B cell (primary cell): ENCODE data around the gene ABCA13. TPM values are rescaled to one million over a fixed set of nuclear protein-coding genes. Genes with fewer than 3 reads are reported as not detected.

Source experiments
- ATAC-seq: fragments of 200-7000 bp; cut with Tn5 transposase; one replicate; pipeline ENCODE4 v1.10.0; 2021; ENCODE audit warnings: low read depth, mild to moderate bottlenecking, moderate number of reproducible peaks, moderate library complexity
- CTCF ChIA-PET: fragments of 350-600 bp; sonication (Branson Sonifier 250); formaldehyde crosslinking; loops from one replicate; lab custom pipeline; 2021; ENCODE audit warnings: antibody characterized with exemption, inconsistent platforms; lab: Charles Lee
- POLR2A ChIA-PET: fragments of 350-600 bp; sonication (Branson Sonifier 250); formaldehyde crosslinking; loops from one replicate; lab custom pipeline; 2021; ENCODE audit warnings: antibody characterized with exemption; lab: Charles Lee
- DNase-seq: peaks from one replicate; pipeline ENCODE4 v3.0.0; 2013
- H2AFZ ChIP-seq: 2 replicates; pipeline ENCODE4 v1.6.1; 2012; ENCODE audit warnings: mild to moderate bottlenecking, low read depth, low read length; ENCODE audit not compliant: insufficient read depth, poor library complexity, severe bottlenecking
- H3K27ac ChIP-seq, 2 donors: 1 replicate in 1 of 2; 2 replicates in 1 of 2; pipeline ENCODE4 v1.5.1; 2012 to 2013; ENCODE audit warnings: low read length in 2 of 2, mild to moderate bottlenecking in 2 of 2, moderate library complexity in 1 of 2
- H3K27me3 ChIP-seq, 4 experiments: fragments of 200-600 bp in 1 of 4; sonication (generic) in 1 of 4; replicated peaks in 1 of 4; 1 replicate in 2 of 4; 2 replicates in 2 of 4; pipeline versions ENCODE4 v1.6.1 to v1.7.0; 2013 to 2016; ENCODE audit warnings: low read length in 3 of 4, mild to moderate bottlenecking in 2 of 4, mixed read lengths in 1 of 4, moderate library complexity in 1 of 4; ENCODE audit not compliant: insufficient read depth in 4 of 4, control insufficient read depth in 3 of 4; ENCODE audit errors: control extremely low read depth in 1 of 4
- H3K36me3 ChIP-seq, 2 experiments: replicated peaks in 1 of 2; 1 replicate in 1 of 2; 2 replicates in 1 of 2; pipeline versions ENCODE4 v1.6.1 to v1.7.1; 2013; ENCODE audit warnings: low read length in 1 of 2; ENCODE audit not compliant: insufficient read depth in 2 of 2, control insufficient read depth in 1 of 2; ENCODE audit errors: control extremely low read depth in 1 of 2, extremely low read depth in 1 of 2
- H3K4me1 ChIP-seq, 2 donors: fragments of 200-600 bp in 1 of 2; sonication (generic) in 1 of 2; 1 replicate in 1 of 2; 2 replicates in 1 of 2; pipeline versions ENCODE4 v1.5.1 to v1.6.1; 2013 to 2017; ENCODE audit warnings: low read length in 2 of 2; ENCODE audit not compliant: control insufficient read depth in 2 of 2, insufficient read depth in 2 of 2
- H3K4me2 ChIP-seq: replicated peaks from 2 replicates; pipeline ENCODE3; 2012; ENCODE audit warnings: mild to moderate bottlenecking, low read depth, low read length; ENCODE audit not compliant: poor library complexity, severe bottlenecking
- H3K4me3 ChIP-seq, 5 experiments: fragments of 200-600 bp in 1 of 5; sonication (generic) in 1 of 5; 1 replicate in 3 of 5; 2 replicates in 2 of 5; pipeline versions ENCODE4 v1.5.1 to v1.7.0; 2011 to 2016; ENCODE audit warnings: low read length in 4 of 5, mild to moderate bottlenecking in 4 of 5, low read depth in 2 of 5, control low read depth in 1 of 5, moderate library complexity in 1 of 5; ENCODE audit not compliant: insufficient read depth in 1 of 5; ENCODE audit errors: control extremely low read depth in 1 of 5, extremely low read depth in 1 of 5
- H3K79me2 ChIP-seq: fragments of 200-600 bp; sonication (generic); one replicate; pipeline ENCODE4 v1.6.0; 2016; ENCODE audit warnings: low read length; ENCODE audit not compliant: control insufficient read depth, insufficient read depth
- H3K9ac ChIP-seq: fragments of 200-600 bp; sonication (generic); 2 replicates; pipeline ENCODE4 v1.6.1; 2017; ENCODE audit warnings: mild to moderate bottlenecking, low read length, moderate library complexity
- H3K9me3 ChIP-seq, 3 donors: one replicate each; pipeline versions ENCODE4 v1.6.1 to v1.7.1; 2013; ENCODE audit warnings: low read length in 2 of 3; ENCODE audit not compliant: control insufficient read depth in 2 of 3, insufficient read depth in 1 of 3; ENCODE audit errors: control extremely low read depth in 1 of 3
- H4K20me1 ChIP-seq: 2 replicates; pipeline ENCODE4 v1.6.0; 2012; ENCODE audit warnings: mild to moderate bottlenecking, low read length; ENCODE audit not compliant: insufficient read depth, control insufficient read depth, poor library complexity, severe bottlenecking
- H3K27ac Mint-ChIP-seq: one replicate; pipeline ENCODE4 v1.8.0; 2021; ENCODE audit warnings: mixed read lengths
- H3K27me3 Mint-ChIP-seq: one replicate; pipeline ENCODE4 v1.8.0; 2021; ENCODE audit warnings: mixed read lengths
- H3K4me1 Mint-ChIP-seq: one replicate; pipeline ENCODE4 v1.8.0; 2021; ENCODE audit warnings: mixed read lengths
- H3K4me3 Mint-ChIP-seq: one replicate; pipeline ENCODE4 v1.8.0; 2021; ENCODE audit warnings: mixed read lengths
- H3K9me3 Mint-ChIP-seq: one replicate; pipeline ENCODE4 v1.8.0; 2022; ENCODE audit warnings: mixed read lengths; ENCODE audit not compliant: insufficient read depth
- CTCF ChIP-seq: fragments of 200-600 bp; IDR thresholded peaks from one replicate; pipeline ENCODE4 v1.8.0; 2022; ENCODE audit warnings: antibody characterized with exemption, mild to moderate bottlenecking
- EZH2 ChIP-seq: IDR thresholded peaks from 2 replicates; pipeline ENCODE4 v1.6.1; 2012; ENCODE audit warnings: borderline replicate concordance, low read depth, mild to moderate bottlenecking, moderate library complexity, low read length; ENCODE audit not compliant: insufficient read depth, poor library complexity, severe bottlenecking
- WGBS: methylation state at CpG from one replicate; pipeline ENCODE4 v1.1.5; 2013; ENCODE audit warnings: missing lambda C conversion rate; ENCODE audit not compliant: insufficient coverage; 5-methylcytosine and 5-hydroxymethylcytosine counted together
- intact Hi-C: fragments of 100-400 bp; cut with micrococcal nuclease; formaldehyde crosslinking; loops from one replicate; pipeline ENCODE4 v1.10.0; 2022
- polyA plus RNA-seq: library from polyadenylated mRNA; depleted of rRNA; stranded (reverse); fragments of >200 nt; gene quantifications from 2 replicates; pipeline ENCODE4 v1.2.3, GENCODE V29; 2012
- total RNA-seq, 2 donors: library from RNA; stranded (reverse); fragments of 120-200 nt in 1 of 2; gene quantifications; 1 replicate in 1 of 2; 2 replicates in 1 of 2; pipeline versions ENCODE4 v1.2.3 to v1.2.4, GENCODE V29; 2013 to 2022

Gene ABCA13
- total and polyA plus RNA-seq, 2 donors (not counting 1 experiment from before 2014, with no cell fraction given), result not detected

- Histone ChIP-seq H3K4me3 (no peak overlapping the region), H3K4me2 (no peak overlapping the region), H4K20me1 (no peaks in the 10 kb centered on the region), H3K36me3 (no peaks in the 10 kb centered on the region), H3K27me3 (no peaks in the 10 kb centered on the region), H3K27ac (no peak overlapping the region), H3K9me3 (peaks cover 0 to 5% (median 0%) of the 10 kb centered on the region in 3 donors), H3K4me1 (no peaks in the 10 kb centered on the region), H2AFZ (no peak overlapping the region), H3K79me2 (no peaks in the 10 kb centered on the region), H3K9ac (no peak overlapping the region)
- H3K9me3 Mint-ChIP-seq, result no peaks in the 10 kb centered on the region
- DNase-seq (no peak), ATAC-seq (no peak)
- H3K27ac Mint-ChIP-seq, result no peak overlapping the region
- 42% methylated on average over 5 of the region's 5 CpGs for WGBS
- ChIA-PET POLR2A (no interaction called here), CTCF (no interaction called here)
- intact Hi-C loops, result no loop called here
- peaks cover 5% of the 10 kb centered on the region for H3K27me3 Mint-ChIP-seq
- no peak for TF ChIP-seq EZH2
- TF ChIP-seq CTCF, result no peak
- no peaks in the 10 kb centered on the region for H3K4me1 Mint-ChIP-seq
- no peak overlapping the region for H3K4me3 Mint-ChIP-seq
Measured at GRCh38 chr7:48286836-48287235, 115.6 kb downstream of the ABCA13 start.

GRCh38 chr7:48289656-48290055, 118.4 kb downstream of the ABCA13 start:
- CTCF ChIA-PET, result no interaction called here
- no peak overlapping the region for H2AFZ ChIP-seq
- H3K27ac ChIP-seq, result no peak overlapping the region
- H3K4me1 ChIP-seq, result no peaks in the 10 kb centered on the region
- Mint-ChIP-seq H3K4me1 (no peaks in the 10 kb centered on the region), H3K27ac (no peak overlapping the region), H3K4me3 (no peak overlapping the region), H3K27me3 (no peaks in the 10 kb centered on the region), H3K9me3 (no peaks in the 10 kb centered on the region)
- ATAC-seq (no peak), DNase-seq (no peak)
- H3K36me3 ChIP-seq, result no peaks in the 10 kb centered on the region
- no peaks in the 10 kb centered on the region for H4K20me1 ChIP-seq
- no peak overlapping the region for H3K4me3 ChIP-seq
- H3K4me2 ChIP-seq, result no peak overlapping the region
- TF ChIP-seq EZH2 (no peak), CTCF (no peak)
- no peak overlapping the region for H3K9ac ChIP-seq
- no CpG with 5 or more reads among the region's 1 CpG for WGBS
- intact Hi-C loops, result no loop called here
- POLR2A ChIA-PET, result no interaction called here
- H3K9me3 ChIP-seq, result peaks cover 0 to 5% (median 0%) of the 10 kb centered on the region in 3 donors
- no peaks in the 10 kb centered on the region for H3K27me3 ChIP-seq
- H3K79me2 ChIP-seq, result no peaks in the 10 kb centered on the region
